Measurements from ENCODE around the gene SWAP70. TPM values are rescaled to one million over a fixed set of nuclear protein-coding genes. Genes with fewer than 3 reads are reported as not detected.

Gene SWAP70
- total RNA-seq, 1 donor from 2014 or later: 20.4 TPM

GRCh38 chr11:9669954-9670353, 6.1 kb downstream of the SWAP70 start:
- DNase-seq (ENCODE audit: low spot score): no peak
- no peaks in the 10 kb centered on the region for H3K27me3 Mint-ChIP-seq (ENCODE audit: low read depth)
- H3K4me1 Mint-ChIP-seq (ENCODE audit: low read depth): peaks cover 28% of the 10 kb centered on the region
- no peak for TF ChIP-seq CTCF (IDR thresholded peaks at IDR 0.05)
- H3K9me3 Mint-ChIP-seq (ENCODE audit: low read depth): peaks cover 6% of the 10 kb centered on the region
- H3K36me3 Mint-ChIP-seq (ENCODE audit: low read depth): peaks cover 7% of the 10 kb centered on the region
- no peak overlapping the region for H3K27ac Mint-ChIP-seq (ENCODE audit: unreplicated experiment)
- no peak overlapping the region for H3K4me3 Mint-ChIP-seq (ENCODE audit: unreplicated experiment)

- no peaks in the 10 kb centered on the region for H3K9me3 Mint-ChIP-seq (ENCODE audit: low read depth)
- TF ChIP-seq CTCF (IDR thresholded peaks at IDR 0.05): no peak
- H3K4me1 Mint-ChIP-seq (ENCODE audit: low read depth): peaks cover 24% of the 10 kb centered on the region
- DNase-seq (ENCODE audit: low spot score): no peak
- no peak overlapping the region for H3K4me3 Mint-ChIP-seq (ENCODE audit: unreplicated experiment)
- H3K27me3 Mint-ChIP-seq (ENCODE audit: low read depth): no peaks in the 10 kb centered on the region
- H3K27ac Mint-ChIP-seq (ENCODE audit: unreplicated experiment): no peak overlapping the region
- peaks cover 1% of the 10 kb centered on the region for H3K36me3 Mint-ChIP-seq (ENCODE audit: low read depth)
Observed at GRCh38 chr11:9672288-9672916, 8.5 kb downstream of the SWAP70 start.

- TF ChIP-seq CTCF (IDR thresholded peaks at IDR 0.05): no peak
- H3K36me3 Mint-ChIP-seq (ENCODE audit: low read depth): peaks cover 1% of the 10 kb centered on the region
- DNase-seq (ENCODE audit: low spot score): no peak
- no peaks in the 10 kb centered on the region for H3K9me3 Mint-ChIP-seq (ENCODE audit: low read depth)
- H3K4me1 Mint-ChIP-seq (ENCODE audit: low read depth): peaks cover 30% of the 10 kb centered on the region
- no peak overlapping the region for H3K4me3 Mint-ChIP-seq (ENCODE audit: unreplicated experiment)
- no peak overlapping the region for H3K27ac Mint-ChIP-seq (ENCODE audit: unreplicated experiment)
- H3K27me3 Mint-ChIP-seq (ENCODE audit: low read depth): no peaks in the 10 kb centered on the region
Observed at GRCh38 chr11:9672918-9673317, 9.0 kb downstream of the SWAP70 start.

- Mint-ChIP-seq H3K9me3 (ENCODE audit: low read depth) (no peaks in the 10 kb centered on the region), H3K4me1 (ENCODE audit: low read depth) (peaks cover 36% of the 10 kb centered on the region), H3K27ac (ENCODE audit: unreplicated experiment) (peak overlapping the region; percentile 66), H3K27me3 (ENCODE audit: low read depth) (no peaks in the 10 kb centered on the region), H3K36me3 (ENCODE audit: low read depth) (peaks cover 1% of the 10 kb centered on the region), H3K4me3 (ENCODE audit: unreplicated experiment) (no peak overlapping the region)
- no peak for DNase-seq (ENCODE audit: low spot score)
- TF ChIP-seq CTCF (IDR thresholded peaks at IDR 0.05): no peak
Observed at GRCh38 chr11:9675691-9676090, 11.8 kb downstream of the SWAP70 start.

GRCh38 chr11:9677951-9678350, 14.1 kb downstream of the SWAP70 start:
- H3K36me3 Mint-ChIP-seq (ENCODE audit: low read depth): peaks cover 1% of the 10 kb centered on the region
- no peaks in the 10 kb centered on the region for H3K27me3 Mint-ChIP-seq (ENCODE audit: low read depth)
- TF ChIP-seq CTCF (IDR thresholded peaks at IDR 0.05): no peak
- no peaks in the 10 kb centered on the region for H3K9me3 Mint-ChIP-seq (ENCODE audit: low read depth)
- no peak for DNase-seq (ENCODE audit: low spot score)
- H3K4me1 Mint-ChIP-seq (ENCODE audit: low read depth): peaks cover 39% of the 10 kb centered on the region
- no peak overlapping the region for H3K4me3 Mint-ChIP-seq (ENCODE audit: unreplicated experiment)
- H3K27ac Mint-ChIP-seq (ENCODE audit: unreplicated experiment): peak overlapping the region; percentile 86

Data from chondrocyte (in vitro differentiated cells).